Tibial nerve (tissue), 4 donors: ENCODE results near the gene NMT2. TPM values are rescaled to one million over a fixed set of nuclear protein-coding genes. Genes with fewer than 3 reads are reported as not detected.

Source experiments
- DNase-seq, 2 donors: peaks; one replicate each; pipeline ENCODE4 v3.0.0-alpha.2; 2019; ENCODE audit warnings: low spot score in 2 of 2
- H3K27ac ChIP-seq, 4 donors: fragments of 200-600 bp; sonication (generic) in 3 of 4; one replicate each; pipeline ENCODE4 v1.5.1; 2017 to 2019; ENCODE audit warnings: mild to moderate bottlenecking in 1 of 4
- H3K27me3 ChIP-seq, 2 donors: fragments of 200-600 bp; sonication (generic) in 1 of 2; one replicate each; pipeline versions ENCODE4 v1.5.1 to v1.6.0; 2017 to 2019
- H3K36me3 ChIP-seq, 3 donors: fragments of 200-600 bp; sonication (generic); one replicate each; pipeline ENCODE4 v1.5.1; 2018 to 2019
- H3K4me1 ChIP-seq, 4 donors: fragments of 200-600 bp; sonication (generic) in 3 of 4; one replicate each; pipeline ENCODE4 v1.5.1; 2017 to 2019
- H3K4me3 ChIP-seq, 4 donors: fragments of 200-600 bp; sonication (generic) in 3 of 4; one replicate each; pipeline ENCODE4 v1.5.1; 2017 to 2019; ENCODE audit warnings: mild to moderate bottlenecking in 1 of 4, moderate library complexity in 1 of 4
- H3K9me3 ChIP-seq, 4 donors: fragments of 200-600 bp; sonication (generic) in 3 of 4; one replicate each; pipeline ENCODE4 v1.5.1; 2017 to 2019
- EP300 ChIP-seq, 2 donors: sonication (generic); formaldehyde crosslinking; IDR thresholded peaks; one replicate each; pipeline ENCODE4 v1.6.1; 2017; ENCODE audit warnings: antibody characterized with exemption in 2 of 2, mild to moderate bottlenecking in 1 of 2
- POLR2A ChIP-seq, 2 donors: fragments of 450-650 bp; IDR thresholded peaks; one replicate each; pipeline ENCODE4 v1.6.1; 2017; ENCODE audit warnings: antibody characterized with exemption in 2 of 2, mild to moderate bottlenecking in 2 of 2, moderate library complexity in 2 of 2
- WGBS, 2 donors: methylation state at CpG; one replicate each; pipeline ENCODE4 v1.1.5; 2018; 5-methylcytosine and 5-hydroxymethylcytosine counted together
- total RNA-seq, 4 donors: library from RNA; depleted of rRNA; stranded (reverse); fragments of >200 nt; gene quantifications; one replicate each; pipeline ENCODE4 v1.1.0, GENCODE V29; 2016
- TF ChIP-seq, protein P1 (sequence below), 5 experiments: fragments of 200-600 bp in 3 of 5; fragments of 450-650 bp in 2 of 5; sonication (generic) in 3 of 5; IDR thresholded peaks; one replicate each; pipeline ENCODE4 v1.5.1; 2016 to 2019; ENCODE audit warnings: antibody characterized with exemption in 5 of 5, mild to moderate bottlenecking in 3 of 5, moderate library complexity in 2 of 5

NMT2 gene
- total RNA-seq, 4 donors from 2014 or later: 18.2 to 29.7 (median 24.0) TPM

DNA sequence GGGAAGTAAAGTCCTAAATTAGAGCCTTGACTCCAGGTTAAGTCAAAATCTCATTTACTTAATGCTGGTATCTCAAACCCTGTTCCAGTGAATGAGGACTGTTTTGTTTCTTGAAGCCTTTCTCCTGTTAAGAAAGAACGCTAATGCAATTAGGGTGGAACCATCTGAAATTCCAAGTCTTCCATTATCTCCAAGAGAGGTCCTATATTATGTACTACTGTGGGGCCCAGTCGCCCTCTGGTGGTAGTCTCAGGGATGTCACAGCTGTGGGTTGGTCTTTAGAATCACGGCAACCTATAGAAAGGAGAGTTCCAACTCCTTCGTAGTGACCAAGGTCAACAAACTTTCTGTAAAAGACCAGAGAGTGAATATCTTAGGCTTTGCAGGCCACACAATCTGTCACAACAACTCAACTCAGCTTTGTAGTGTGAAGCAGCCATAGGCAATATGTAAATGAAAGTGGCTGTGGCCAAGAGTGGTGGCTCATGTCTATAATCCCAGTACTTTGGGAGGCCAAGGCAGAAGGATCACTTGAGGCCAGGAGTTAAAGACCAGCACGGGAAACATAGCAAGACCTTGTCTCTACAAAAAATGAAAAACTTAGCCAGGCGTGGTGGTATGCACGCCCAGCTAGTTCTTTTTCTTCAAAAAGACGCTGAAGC is 62.0 kb downstream of the NMT2 start:
- H3K4me1 ChIP-seq: peaks cover 0 to 12% (median 0%) of the 10 kb centered on the region in 4 donors
- 44 to 48% methylated on average over 8 of the region's 8 CpGs for WGBS, 2 donors
- H3K4me3 ChIP-seq: no peak overlapping the region
- DNase-seq: peak; percentile 62 to 88
- peaks cover 0 to 87% (median 5%) of the 10 kb centered on the region in 3 donors for H3K36me3 ChIP-seq
- H3K27me3 ChIP-seq: no peaks in the 10 kb centered on the region
- TF ChIP-seq POLR2A (IDR thresholded peaks at IDR 0.05): no peak
- TF ChIP-seq, protein P1, sequence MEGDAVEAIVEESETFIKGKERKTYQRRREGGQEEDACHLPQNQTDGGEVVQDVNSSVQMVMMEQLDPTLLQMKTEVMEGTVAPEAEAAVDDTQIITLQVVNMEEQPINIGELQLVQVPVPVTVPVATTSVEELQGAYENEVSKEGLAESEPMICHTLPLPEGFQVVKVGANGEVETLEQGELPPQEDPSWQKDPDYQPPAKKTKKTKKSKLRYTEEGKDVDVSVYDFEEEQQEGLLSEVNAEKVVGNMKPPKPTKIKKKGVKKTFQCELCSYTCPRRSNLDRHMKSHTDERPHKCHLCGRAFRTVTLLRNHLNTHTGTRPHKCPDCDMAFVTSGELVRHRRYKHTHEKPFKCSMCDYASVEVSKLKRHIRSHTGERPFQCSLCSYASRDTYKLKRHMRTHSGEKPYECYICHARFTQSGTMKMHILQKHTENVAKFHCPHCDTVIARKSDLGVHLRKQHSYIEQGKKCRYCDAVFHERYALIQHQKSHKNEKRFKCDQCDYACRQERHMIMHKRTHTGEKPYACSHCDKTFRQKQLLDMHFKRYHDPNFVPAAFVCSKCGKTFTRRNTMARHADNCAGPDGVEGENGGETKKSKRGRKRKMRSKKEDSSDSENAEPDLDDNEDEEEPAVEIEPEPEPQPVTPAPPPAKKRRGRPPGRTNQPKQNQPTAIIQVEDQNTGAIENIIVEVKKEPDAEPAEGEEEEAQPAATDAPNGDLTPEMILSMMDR (IDR thresholded peaks at IDR 0.05): peak; percentile 82 to 89 (median 83)
- H3K27ac ChIP-seq: peak overlapping the region in 1 of 4 donors; percentile 46
- H3K9me3 ChIP-seq: no peaks in the 10 kb centered on the region

DNA sequence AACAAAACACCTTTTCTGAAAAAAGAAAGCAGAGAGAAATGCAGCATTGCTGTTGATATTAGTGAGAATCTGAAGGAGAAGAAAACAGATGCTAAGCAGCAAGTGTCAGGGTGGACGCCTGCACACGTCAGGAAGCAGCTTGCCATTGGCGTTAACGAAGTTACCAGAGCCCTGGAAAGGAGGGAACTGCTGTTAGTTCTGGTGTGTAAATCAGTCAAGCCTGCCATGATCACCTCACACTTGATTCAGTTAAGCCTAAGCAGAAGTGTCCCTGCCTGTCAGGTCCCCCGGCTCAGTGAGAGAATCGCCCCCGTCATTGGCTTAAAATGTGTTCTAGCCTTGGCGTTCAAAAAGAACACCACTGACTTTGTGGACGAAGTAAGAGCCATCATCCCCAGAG is 65.0 kb downstream of the NMT2 start:
- no peaks in the 10 kb centered on the region for H3K9me3 ChIP-seq
- 82 to 84% methylated on average over 9 of the region's 9 CpGs for WGBS, 2 donors
- peaks cover 0 to 31% (median 5%) of the 10 kb centered on the region in 4 donors for H3K4me1 ChIP-seq
- no peak overlapping the region for H3K27ac ChIP-seq
- DNase-seq: no peak
- no peak for TF ChIP-seq EP300 (IDR thresholded peaks at IDR 0.05)
- TF ChIP-seq POLR2A (IDR thresholded peaks at IDR 0.05): no peak
- TF ChIP-seq, protein P1 (IDR thresholded peaks at IDR 0.05): no peak
- H3K27me3 ChIP-seq: no peaks in the 10 kb centered on the region
- H3K36me3 ChIP-seq: peaks cover 0 to 64% (median 5%) of the 10 kb centered on the region in 3 donors
- H3K4me3 ChIP-seq: no peak overlapping the region

DNA sequence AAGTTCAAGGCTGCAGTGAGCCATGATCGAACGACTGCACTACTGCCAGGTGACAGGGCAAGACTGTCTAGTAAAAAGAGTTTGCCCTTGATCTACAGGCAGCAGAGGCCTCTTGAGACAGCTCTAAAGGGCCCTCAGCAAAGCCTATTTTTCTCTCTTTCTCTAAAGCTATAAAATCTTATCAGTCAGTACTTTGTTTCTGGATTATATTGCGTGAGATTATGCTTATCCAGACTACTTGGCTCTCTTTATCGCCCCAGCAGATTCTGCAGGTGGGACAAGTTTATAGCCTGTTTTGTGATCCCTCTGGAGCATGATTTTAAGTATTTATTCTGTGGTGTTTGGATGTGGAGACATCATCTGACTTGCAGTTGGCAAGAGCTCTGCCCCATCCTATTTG is 68.6 kb downstream of the NMT2 start:
- Histone ChIP-seq H3K4me1 (peaks cover 0 to 34% (median 12%) of the 10 kb centered on the region in 4 donors), H3K27me3 (no peaks in the 10 kb centered on the region), H3K4me3 (no peak overlapping the region), H3K27ac (no peak overlapping the region), H3K36me3 (peaks cover 0 to 34% (median 1%) of the 10 kb centered on the region in 3 donors), H3K9me3 (no peaks in the 10 kb centered on the region)
- TF ChIP-seq POLR2A (IDR thresholded peaks at IDR 0.05) (no peak), EP300 (IDR thresholded peaks at IDR 0.05) (no peak)
- TF ChIP-seq, protein P1 (IDR thresholded peaks at IDR 0.05): no peak
- WGBS, 2 donors: 83 to 87% methylated on average over 4 of the region's 4 CpGs
- DNase-seq: no peak

DNA sequence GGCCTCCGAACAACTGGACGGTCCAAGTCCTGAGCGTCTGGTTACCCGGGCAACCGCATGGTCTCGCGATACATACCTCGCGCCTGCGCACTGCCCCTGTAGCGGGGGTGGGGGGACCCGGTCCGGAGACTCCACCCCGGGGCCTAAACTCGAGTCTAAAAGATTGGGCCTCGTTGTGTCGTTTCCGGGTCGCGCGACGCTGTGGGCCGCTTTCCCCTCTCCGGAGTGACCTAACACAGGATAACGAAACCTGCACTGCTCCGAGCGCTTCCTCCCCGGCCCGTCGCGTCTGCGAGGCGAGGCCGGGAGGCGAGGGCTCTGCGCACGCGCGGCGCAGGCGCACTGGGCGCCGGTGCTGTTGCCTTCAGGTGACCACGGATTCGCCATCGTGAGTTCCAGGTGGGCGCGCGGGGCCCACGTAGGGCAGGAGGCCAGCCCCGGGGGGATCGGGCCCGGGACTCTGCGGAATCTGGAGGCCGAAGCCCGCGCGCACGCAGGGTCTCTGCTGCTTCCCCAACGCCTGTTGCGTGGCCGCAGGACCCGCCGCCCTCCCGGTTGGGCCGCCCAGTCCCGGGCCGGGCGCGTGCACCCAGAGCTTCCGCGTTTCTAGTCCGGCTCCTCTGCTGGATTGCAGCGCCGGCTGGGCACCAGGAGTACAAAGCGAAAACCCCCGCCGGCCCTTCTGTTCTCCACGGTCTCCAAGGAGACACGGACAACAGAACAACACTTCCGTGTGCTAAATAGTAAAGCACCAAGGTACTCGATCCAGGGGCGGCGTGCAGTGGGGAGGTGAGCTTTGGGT is 71.3 kb downstream of the NMT2 start, which contains the start of gene RPP38:
Gene RPP38, plus strand, starts transcription at position 345 of the 802 bp plus-strand sequence. CDS start 5,960 bp downstream, outside the sequence.
- peak within 1 kb of the TSS; percentile 66 to 99 (median 72) for H3K4me3 ChIP-seq
- H3K27ac ChIP-seq: peak within 1 kb of the TSS; percentile 81 to 99 (median 97)
- WGBS, 2 donors: 0 to 1% methylated on average over 40 to 69 of the region's 84 CpGs
- peaks cover 0 to 34% (median 12%) of the 10 kb centered on the region in 4 donors for H3K4me1 ChIP-seq
- peaks cover 0 to 8% (median 0%) of the 10 kb centered on the region in 3 donors for H3K36me3 ChIP-seq
- no peaks in the 10 kb centered on the region for H3K9me3 ChIP-seq
- peak; percentile 94 to 96 for DNase-seq
- no peaks in the 10 kb centered on the region for H3K27me3 ChIP-seq
- peak; percentile 64 to 86 for TF ChIP-seq EP300 (IDR thresholded peaks at IDR 0.05)
- TF ChIP-seq POLR2A (IDR thresholded peaks at IDR 0.05): peak; percentile 30 to 63
- TF ChIP-seq, protein P1 (IDR thresholded peaks at IDR 0.05): no peak

DNA sequence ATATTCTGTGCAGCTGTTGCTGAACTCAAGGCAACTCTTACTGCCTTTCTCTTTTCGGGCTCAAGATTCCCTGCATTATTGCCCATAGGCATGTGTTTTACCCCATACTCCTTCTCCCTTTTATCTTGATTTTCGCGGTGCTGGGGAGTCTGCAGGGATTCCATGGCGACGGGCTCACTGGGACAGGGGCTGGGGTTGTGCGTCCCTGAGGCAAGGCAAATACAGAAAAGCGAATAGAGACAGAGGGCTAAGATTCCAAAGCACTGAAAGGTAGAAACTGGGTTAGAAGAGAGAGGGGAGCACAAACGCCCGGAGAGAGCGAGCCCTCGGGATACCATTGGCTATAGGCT is 71.9 kb downstream of the NMT2 start:
- TF ChIP-seq, protein P1 (IDR thresholded peaks at IDR 0.05): no peak
- TF ChIP-seq POLR2A (IDR thresholded peaks at IDR 0.05): no peak
- TF ChIP-seq EP300 (IDR thresholded peaks at IDR 0.05): no peak
- H3K27ac ChIP-seq: peak overlapping the region; percentile 81 to 99 (median 97)
- H3K4me3 ChIP-seq: peak overlapping the region; percentile 66 to 99 (median 72)
- 1% methylated on average over 11 of the region's 11 CpGs for WGBS, 2 donors
- DNase-seq: no peak
- H3K36me3 ChIP-seq: peaks cover 0 to 4% (median 0%) of the 10 kb centered on the region in 3 donors
- H3K4me1 ChIP-seq: peaks cover 0 to 34% (median 12%) of the 10 kb centered on the region in 4 donors
- H3K9me3 ChIP-seq: no peaks in the 10 kb centered on the region
- no peaks in the 10 kb centered on the region for H3K27me3 ChIP-seq
